GM23248 (cell line): Measurements from ENCODE around the gene CROCC2.

Source experiments
- EZH2 ChIP-seq: fragments of 200-600 bp; sonication (generic); IDR thresholded peaks from 2 replicates; pipeline ENCODE4 v1.6.1; 2018; ENCODE audit warnings: antibody characterized with exemption, mild to moderate bottlenecking; ENCODE audit not compliant: insufficient read depth, poor library complexity, severe bottlenecking
- EZH2phosphoT487 ChIP-seq: fragments of 200-600 bp; sonication (generic); IDR thresholded peaks from 2 replicates; pipeline ENCODE4 v1.6.1; 2018; ENCODE audit warnings: antibody characterized with exemption, moderate library complexity, mild to moderate bottlenecking, low read depth; ENCODE audit not compliant: insufficient read depth

- no peak for TF ChIP-seq EZH2
- no peak for TF ChIP-seq EZH2phosphoT487
Measured at GRCh38 chr2:241034490-241035141, 128.5 kb downstream of the CROCC2 start.
